ENCODE results near the gene MIDN. TPM values are rescaled to one million over a fixed set of nuclear protein-coding genes. Genes with fewer than 3 reads are reported as not detected.

Gene MIDN
- total and polyA plus RNA-seq, 12 donors = 8.6 to 189 (median 59.9) TPM

DNA sequence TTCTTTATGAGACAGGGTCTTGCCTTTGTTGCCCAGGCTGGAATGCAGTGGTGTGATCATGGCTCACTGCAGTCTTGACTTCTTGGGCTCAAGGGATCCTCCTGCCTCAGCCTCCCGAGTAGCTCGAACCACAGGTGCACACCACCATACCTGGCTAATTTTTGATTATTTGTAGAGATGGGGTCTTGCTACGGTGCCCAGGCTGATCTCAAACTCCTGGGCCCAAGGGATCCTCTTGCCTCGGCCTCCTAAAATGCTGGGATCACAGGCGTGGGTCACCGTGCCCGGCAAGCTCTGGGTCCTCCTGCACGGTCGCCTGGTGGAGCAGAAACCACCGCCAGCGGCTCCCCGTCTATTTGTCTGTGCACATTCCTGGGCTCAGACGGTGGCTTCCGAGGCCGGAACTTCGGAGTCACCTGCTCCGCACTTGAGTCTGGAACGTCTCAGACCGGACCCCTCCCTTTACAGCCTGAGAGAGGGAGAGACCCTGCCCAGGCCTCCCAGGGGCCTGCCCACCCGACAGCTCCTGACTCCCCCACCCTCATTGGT, 59.4 kb downstream of the MIDN start:
- Histone ChIP-seq H3K4me1 (replicated peaks in 1 of 2) (no peaks in the 10 kb centered on the region), H3K27ac (no peak overlapping the region), H3K27me3 (peaks cover 11% of the 10 kb centered on the region), H3K4me3 (no peak overlapping the region), H3K9me3 (replicated peaks in 1 of 3) (no peaks in the 10 kb centered on the region), H3K36me3 (replicated peaks in 1 of 2) (no peaks in the 10 kb centered on the region)
- DNase-seq = no peak
- no peak for TF ChIP-seq POLR2A (IDR thresholded peaks at IDR 0.05)
- TF ChIP-seq, protein P1, sequence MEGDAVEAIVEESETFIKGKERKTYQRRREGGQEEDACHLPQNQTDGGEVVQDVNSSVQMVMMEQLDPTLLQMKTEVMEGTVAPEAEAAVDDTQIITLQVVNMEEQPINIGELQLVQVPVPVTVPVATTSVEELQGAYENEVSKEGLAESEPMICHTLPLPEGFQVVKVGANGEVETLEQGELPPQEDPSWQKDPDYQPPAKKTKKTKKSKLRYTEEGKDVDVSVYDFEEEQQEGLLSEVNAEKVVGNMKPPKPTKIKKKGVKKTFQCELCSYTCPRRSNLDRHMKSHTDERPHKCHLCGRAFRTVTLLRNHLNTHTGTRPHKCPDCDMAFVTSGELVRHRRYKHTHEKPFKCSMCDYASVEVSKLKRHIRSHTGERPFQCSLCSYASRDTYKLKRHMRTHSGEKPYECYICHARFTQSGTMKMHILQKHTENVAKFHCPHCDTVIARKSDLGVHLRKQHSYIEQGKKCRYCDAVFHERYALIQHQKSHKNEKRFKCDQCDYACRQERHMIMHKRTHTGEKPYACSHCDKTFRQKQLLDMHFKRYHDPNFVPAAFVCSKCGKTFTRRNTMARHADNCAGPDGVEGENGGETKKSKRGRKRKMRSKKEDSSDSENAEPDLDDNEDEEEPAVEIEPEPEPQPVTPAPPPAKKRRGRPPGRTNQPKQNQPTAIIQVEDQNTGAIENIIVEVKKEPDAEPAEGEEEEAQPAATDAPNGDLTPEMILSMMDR (IDR thresholded peaks at IDR 0.05) = no peak
- whole genome bisulfite sequencing, 4 donors = 91 to 94% (median 92%) methylated on average over 19 to 20 of the region's 20 CpGs
- intact Hi-C loops (cut with DNase I) = no loop called here

- Histone ChIP-seq H3K4me3 (no peak overlapping the region), H3K27ac (no peak overlapping the region), H3K9me3 (replicated peaks in 1 of 3) (no peaks in the 10 kb centered on the region), H3K4me1 (replicated peaks in 1 of 2) (no peaks in the 10 kb centered on the region), H3K36me3 (replicated peaks in 1 of 2) (no peaks in the 10 kb centered on the region), H3K27me3 (peaks cover 15% of the 10 kb centered on the region)
- DNase-seq = no peak
- intact Hi-C loops (cut with DNase I) = no loop called here
- 59 to 69% (median 66%) methylated on average over 11 of the region's 11 CpGs for WGBS, 4 donors
- TF ChIP-seq POLR2A (IDR thresholded peaks at IDR 0.05) = no peak
- TF ChIP-seq, protein P1 (IDR thresholded peaks at IDR 0.05) = no peak
Measured at GRCh38 chr19:1308718-1309117, 60.3 kb downstream of the MIDN start.

Other genes with a start within 250 kb of the MIDN start
- under 1 TPM in 3 of 9 donors, not detected in 6; 0.08 to 0.18 (median 0.14) TPM for gene GRIN3B, start 248.2 kb upstream of the MIDN start, total RNA-seq
- under 1 TPM in 1 of 3 donors, not detected in 2; 0.24 TPM for gene GRIN3B, start 248.2 kb upstream of the MIDN start, polyA plus RNA-seq
- 100 to 1,000 TPM in 8 of 9 donors, 10 to 100 TPM in 1; 94.1 to 308 (median 182) TPM for gene TMEM259, start 227.5 kb upstream of the MIDN start, total RNA-seq
- gene TMEM259, start 227.5 kb upstream of the MIDN start, polyA plus RNA-seq = 100 to 1,000 TPM in 2 of 3 donors, 10 to 100 TPM in 1; 79.4 to 743 (median 370) TPM
- gene RNU6-2, start 227.1 kb upstream of the MIDN start, total RNA-seq = not detected
- not detected for gene RNU6-2, start 227.1 kb upstream of the MIDN start, polyA plus RNA-seq
- gene CNN2, start 222.0 kb upstream of the MIDN start, total RNA-seq = 10 to 100 TPM in 8 of 9 donors, 1 to 10 TPM in 1; 6.9 to 64.9 (median 42.3) TPM
- gene CNN2, start 222.0 kb upstream of the MIDN start, polyA plus RNA-seq = 10 to 100 TPM; 11.2 to 60.8 (median 52.5) TPM
- gene ABCA7, start 208.5 kb upstream of the MIDN start, total RNA-seq = 10 to 100 TPM in 7 of 9 donors, 1 to 10 TPM in 2; 4.0 to 23.2 (median 17.5) TPM
- gene ABCA7, start 208.5 kb upstream of the MIDN start, polyA plus RNA-seq = 100 to 1,000 TPM in 1 of 3 donors, 10 to 100 TPM in 1, 1 to 10 TPM in 1; 2.1 to 109 (median 28.7) TPM
- gene ARHGAP45, start 181.4 kb upstream of the MIDN start, total RNA-seq = 10 to 100 TPM in 8 of 9 donors, 1 to 10 TPM in 1; 4.9 to 74.3 (median 31.5) TPM
- 10 to 100 TPM in 2 of 3 donors, 1 to 10 TPM in 1; 1.6 to 75.4 (median 30.2) TPM for gene ARHGAP45, start 181.4 kb upstream of the MIDN start, polyA plus RNA-seq
- gene POLR2E, start 153.2 kb upstream of the MIDN start, total RNA-seq = 100 to 1,000 TPM in 7 of 9 donors, 10 to 100 TPM in 2; 84.1 to 231 (median 164) TPM
- 100 to 1,000 TPM in 2 of 3 donors, 10 to 100 TPM in 1; 74.7 to 132 (median 109) TPM for gene POLR2E, start 153.2 kb upstream of the MIDN start, polyA plus RNA-seq
- gene GPX4, start 144.6 kb upstream of the MIDN start, total RNA-seq = 1,000 to 10,000 TPM in 1 of 9 donors, 100 to 1,000 TPM in 8; 332 to 1,424 (median 653) TPM
- gene GPX4, start 144.6 kb upstream of the MIDN start, polyA plus RNA-seq = 1,000 to 10,000 TPM in 2 of 3 donors, 100 to 1,000 TPM in 1; 420 to 1,267 (median 1,035) TPM
- 100 to 1,000 TPM in 3 of 9 donors, 10 to 100 TPM in 6; 14.4 to 176 (median 65.2) TPM for gene SBNO2, start 74.3 kb upstream of the MIDN start, total RNA-seq
- gene SBNO2, start 74.3 kb upstream of the MIDN start, polyA plus RNA-seq = 100 to 1,000 TPM in 1 of 3 donors, 10 to 100 TPM in 2; 13.6 to 118 (median 84.2) TPM
- gene STK11, start 42.8 kb upstream of the MIDN start, total RNA-seq = 100 to 1,000 TPM in 3 of 9 donors, 10 to 100 TPM in 6; 53.5 to 117 (median 93.2) TPM
- gene STK11, start 42.8 kb upstream of the MIDN start, polyA plus RNA-seq = 100 to 1,000 TPM in 1 of 3 donors, 10 to 100 TPM in 2; 37.8 to 148 (median 94.5) TPM
- 1 to 10 TPM in 6 of 9 donors, under 1 TPM in 1, not detected in 2; 0.67 to 5.0 (median 1.8) TPM for gene CBARP, start 10.6 kb upstream of the MIDN start, total RNA-seq
- 1 to 10 TPM in 2 of 3 donors, under 1 TPM in 1; 0.09 to 9.3 (median 2.2) TPM for gene CBARP, start 10.6 kb upstream of the MIDN start, polyA plus RNA-seq
- 100 to 1,000 TPM in 7 of 9 donors, 10 to 100 TPM in 2; 78.9 to 435 (median 205) TPM for gene ATP5F1D, start 6.8 kb upstream of the MIDN start, total RNA-seq
- gene ATP5F1D, start 6.8 kb upstream of the MIDN start, polyA plus RNA-seq = 1,000 to 10,000 TPM in 1 of 3 donors, 100 to 1,000 TPM in 1, 10 to 100 TPM in 1; 15.6 to 1,534 (median 925) TPM
- 1,000 to 10,000 TPM in 1 of 9 donors, 100 to 1,000 TPM in 8; 317 to 1,164 (median 674) TPM for gene CIRBP, start 20.7 kb downstream of the MIDN start, total RNA-seq
- gene CIRBP, start 20.7 kb downstream of the MIDN start, polyA plus RNA-seq = 100 to 1,000 TPM; 360 to 990 (median 737) TPM
- gene FAM174C, start 26.9 kb downstream of the MIDN start, total RNA-seq = 100 to 1,000 TPM in 3 of 9 donors, 10 to 100 TPM in 6; 48.4 to 279 (median 85.0) TPM
- gene FAM174C, start 26.9 kb downstream of the MIDN start, polyA plus RNA-seq = 100 to 1,000 TPM in 2 of 3 donors, 1 to 10 TPM in 1; 3.8 to 139 (median 123) TPM
- gene EFNA2, start 37.3 kb downstream of the MIDN start, total RNA-seq = under 1 TPM in 1 of 9 donors, not detected in 8; 0.11 TPM
- gene EFNA2, start 37.3 kb downstream of the MIDN start, polyA plus RNA-seq = not detected
- gene NDUFS7, start 135.3 kb downstream of the MIDN start, total RNA-seq = 100 to 1,000 TPM; 102 to 286 (median 150) TPM
- 100 to 1,000 TPM in 2 of 3 donors, 1 to 10 TPM in 1; 4.7 to 267 (median 134) TPM for gene NDUFS7, start 135.3 kb downstream of the MIDN start, polyA plus RNA-seq
- 10 to 100 TPM; 14.8 to 96.9 (median 30.7) TPM for gene GAMT, start 153.0 kb downstream of the MIDN start, total RNA-seq
- 10 to 100 TPM in 2 of 3 donors, 1 to 10 TPM in 1; 7.4 to 84.5 (median 74.2) TPM for gene GAMT, start 153.0 kb downstream of the MIDN start, polyA plus RNA-seq
- 10 to 100 TPM; 11.5 to 87.5 (median 41.4) TPM for gene DAZAP1, start 159.0 kb downstream of the MIDN start, total RNA-seq
- gene DAZAP1, start 159.0 kb downstream of the MIDN start, polyA plus RNA-seq = 100 to 1,000 TPM in 1 of 3 donors, 10 to 100 TPM in 2; 60.0 to 117 (median 77.5) TPM
- 1,000 to 10,000 TPM in 6 of 9 donors, 100 to 1,000 TPM in 3; 780 to 3,934 (median 1,471) TPM for gene RPS15, start 189.8 kb downstream of the MIDN start, total RNA-seq
- 1,000 to 10,000 TPM in 2 of 3 donors, 100 to 1,000 TPM in 1; 471 to 4,071 (median 2,224) TPM for gene RPS15, start 189.8 kb downstream of the MIDN start, polyA plus RNA-seq
- gene APC2, start 201.5 kb downstream of the MIDN start, total RNA-seq = 1 to 10 TPM in 3 of 9 donors, under 1 TPM in 6; 0.06 to 6.9 (median 0.35) TPM
- gene APC2, start 201.5 kb downstream of the MIDN start, polyA plus RNA-seq = 10 to 100 TPM in 1 of 3 donors, under 1 TPM in 2; 0.71 to 12.9 (median 0.82) TPM
- gene C19orf25, start 230.6 kb downstream of the MIDN start, total RNA-seq = 10 to 100 TPM; 26.9 to 60.4 (median 35.6) TPM
- 10 to 100 TPM in 2 of 3 donors, 1 to 10 TPM in 1; 6.0 to 55.7 (median 33.4) TPM for gene C19orf25, start 230.6 kb downstream of the MIDN start, polyA plus RNA-seq
- gene PCSK4, start 241.8 kb downstream of the MIDN start, total RNA-seq = 10 to 100 TPM in 2 of 9 donors, 1 to 10 TPM in 7; 1.2 to 13.1 (median 4.4) TPM
- gene PCSK4, start 241.8 kb downstream of the MIDN start, polyA plus RNA-seq = 10 to 100 TPM in 2 of 3 donors, 1 to 10 TPM in 1; 1.3 to 29.7 (median 13.7) TPM
- gene REEP6, start 242.6 kb downstream of the MIDN start, total RNA-seq = 100 to 1,000 TPM in 5 of 9 donors, 10 to 100 TPM in 4; 44.5 to 189 (median 110) TPM
- gene REEP6, start 242.6 kb downstream of the MIDN start, polyA plus RNA-seq = 100 to 1,000 TPM in 2 of 3 donors, 10 to 100 TPM in 1; 16.5 to 205 (median 120) TPM

All from adrenal gland (tissue), 12 donors.